ENCODE data around the gene IL17RC.

IL17RC gene

GRCh38 chr3:9916346-9916733 is 558 bp upstream of the IL17RC start:
- H3K27me3 ChIP-seq (ENCODE audit: insufficient read depth, low read length), result no peaks in the 10 kb centered on the region
- no peaks in the 10 kb centered on the region for H3K36me3 ChIP-seq (ENCODE audit: insufficient read depth, low read length)
- no peaks in the 10 kb centered on the region for H3K79me2 ChIP-seq (ENCODE audit: insufficient read depth, low read length)
- no peak overlapping the region for H2AFZ ChIP-seq (ENCODE audit: low read length)
- no peaks in the 10 kb centered on the region for H3K9me3 ChIP-seq (ENCODE audit: low read length)
- no peaks in the 10 kb centered on the region for H3K9me2 ChIP-seq (ENCODE audit: low read depth, low read length)
- no peaks in the 10 kb centered on the region for H3F3A ChIP-seq (ENCODE audit: insufficient read depth, low read length)
- no peaks in the 10 kb centered on the region for H4K20me1 ChIP-seq (ENCODE audit: insufficient read depth, low read length)
- no peaks in the 10 kb centered on the region for H3K4me1 ChIP-seq (ENCODE audit: insufficient read depth, low read length, severe bottlenecking)
- H3K9ac ChIP-seq (ENCODE audit: low read length), result no peak overlapping the region
- TF ChIP-seq EZH2 (IDR thresholded peaks at IDR 0.05; ENCODE audit: borderline replicate concordance, low read length) (no peak), CTCF (IDR thresholded peaks at IDR 0.05; ENCODE audit: low read length) (no peak)
- H3K4me2 ChIP-seq (ENCODE audit: low read length), result no peak overlapping the region
- no peak overlapping the region for H3K27ac ChIP-seq (ENCODE audit: low read depth, low read length, poor library complexity, severe bottlenecking)
- H3K4me3 ChIP-seq (ENCODE audit: low read depth, low read length, poor library complexity, severe bottlenecking), result no peak overlapping the region

GRCh38 chr3:9917820-9918219 is 922 bp downstream of the IL17RC start:
- Histone ChIP-seq H2AFZ (ENCODE audit: low read length) (no peak overlapping the region), H3K36me3 (ENCODE audit: insufficient read depth, low read length) (no peaks in the 10 kb centered on the region), H3K27ac (ENCODE audit: low read depth, low read length, poor library complexity, severe bottlenecking) (no peak overlapping the region), H3K9me2 (ENCODE audit: low read depth, low read length) (no peaks in the 10 kb centered on the region), H3K4me1 (ENCODE audit: insufficient read depth, low read length, severe bottlenecking) (no peaks in the 10 kb centered on the region), H3K4me2 (ENCODE audit: low read length) (no peak overlapping the region), H3K9ac (ENCODE audit: low read length) (no peak overlapping the region), H3K27me3 (ENCODE audit: insufficient read depth, low read length) (no peaks in the 10 kb centered on the region), H3K9me3 (ENCODE audit: low read length) (no peaks in the 10 kb centered on the region), H4K20me1 (ENCODE audit: insufficient read depth, low read length) (no peaks in the 10 kb centered on the region), H3K4me3 (ENCODE audit: low read depth, low read length, poor library complexity, severe bottlenecking) (no peak overlapping the region), H3F3A (ENCODE audit: insufficient read depth, low read length) (no peaks in the 10 kb centered on the region), H3K79me2 (ENCODE audit: insufficient read depth, low read length) (no peaks in the 10 kb centered on the region)
- TF ChIP-seq CTCF (IDR thresholded peaks at IDR 0.05; ENCODE audit: low read length) (no peak), EZH2 (IDR thresholded peaks at IDR 0.05; ENCODE audit: borderline replicate concordance, low read length) (no peak)

DNA sequence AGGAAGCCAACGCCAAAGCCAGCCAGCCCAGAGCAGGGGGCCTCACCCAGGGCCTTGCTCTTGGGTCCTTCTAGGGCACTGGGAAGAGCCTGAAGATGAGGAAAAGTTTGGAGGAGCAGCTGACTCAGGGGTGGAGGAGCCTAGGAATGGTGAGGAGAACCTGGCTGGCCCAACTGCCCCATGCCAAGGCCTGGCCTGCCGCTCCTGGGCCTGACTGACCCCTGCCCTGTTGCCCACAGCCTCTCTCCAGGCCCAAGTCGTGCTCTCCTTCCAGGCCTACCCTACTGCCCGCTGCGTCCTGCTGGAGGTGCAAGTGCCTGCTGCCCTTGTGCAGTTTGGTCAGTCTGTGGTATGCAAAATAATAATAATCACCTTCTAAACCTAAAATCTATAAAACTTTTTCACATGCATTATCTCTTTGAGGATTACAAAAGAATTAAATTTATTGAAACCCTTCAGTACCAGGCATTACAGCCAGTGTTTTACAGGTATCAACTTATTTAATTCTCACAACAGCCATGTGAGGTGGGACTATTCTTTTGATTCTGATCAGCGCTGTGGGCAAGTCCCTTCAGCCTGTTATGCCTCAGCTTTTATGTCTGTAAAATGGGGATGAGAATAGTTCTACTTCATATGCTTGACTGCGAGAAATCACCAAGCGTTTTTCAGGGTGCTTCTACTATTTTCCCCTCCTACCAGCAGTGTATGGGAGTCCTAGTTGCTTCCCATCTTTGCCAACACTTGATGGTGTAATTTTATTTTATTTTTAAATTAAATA is 1.6 kb downstream of the IL17RC start:
- no peaks in the 10 kb centered on the region for H4K20me1 ChIP-seq (ENCODE audit: insufficient read depth, low read length)
- H3K27ac ChIP-seq (ENCODE audit: low read depth, low read length, poor library complexity, severe bottlenecking), result no peak overlapping the region
- no peaks in the 10 kb centered on the region for H3K79me2 ChIP-seq (ENCODE audit: insufficient read depth, low read length)
- TF ChIP-seq EZH2 (IDR thresholded peaks at IDR 0.05; ENCODE audit: borderline replicate concordance, low read length), result no peak
- no peak overlapping the region for H3K4me3 ChIP-seq (ENCODE audit: low read depth, low read length, poor library complexity, severe bottlenecking)
- no peak overlapping the region for H2AFZ ChIP-seq (ENCODE audit: low read length)
- no peaks in the 10 kb centered on the region for H3K9me3 ChIP-seq (ENCODE audit: low read length)
- H3K9ac ChIP-seq (ENCODE audit: low read length), result no peak overlapping the region
- no peaks in the 10 kb centered on the region for H3K27me3 ChIP-seq (ENCODE audit: insufficient read depth, low read length)
- H3K4me2 ChIP-seq (ENCODE audit: low read length), result no peak overlapping the region
- no peaks in the 10 kb centered on the region for H3K9me2 ChIP-seq (ENCODE audit: low read depth, low read length)
- H3K36me3 ChIP-seq (ENCODE audit: insufficient read depth, low read length), result no peaks in the 10 kb centered on the region
- H3F3A ChIP-seq (ENCODE audit: insufficient read depth, low read length), result no peaks in the 10 kb centered on the region
- no peaks in the 10 kb centered on the region for H3K4me1 ChIP-seq (ENCODE audit: insufficient read depth, low read length, severe bottlenecking)

DNA sequence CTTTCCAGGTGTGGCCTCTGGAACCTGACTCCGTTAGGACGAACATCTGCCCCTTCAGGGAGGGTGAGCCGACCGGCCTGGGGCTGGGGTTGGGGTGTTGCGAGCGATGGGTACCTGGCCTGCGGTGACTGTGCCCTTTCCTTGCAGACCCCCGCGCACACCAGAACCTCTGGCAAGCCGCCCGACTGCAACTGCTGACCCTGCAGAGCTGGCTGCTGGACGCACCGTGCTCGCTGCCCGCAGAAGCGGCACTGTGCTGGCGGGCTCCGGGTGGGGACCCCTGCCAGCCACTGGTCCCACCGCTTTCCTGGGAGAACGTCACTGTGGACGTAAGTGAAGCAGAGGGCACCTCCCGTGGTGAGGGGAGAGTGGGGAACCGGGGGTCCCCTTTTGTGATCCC is 11.3 kb downstream of the IL17RC start:
- no peaks in the 10 kb centered on the region for H3K9me3 ChIP-seq (ENCODE audit: low read length)
- peaks cover 5% of the 10 kb centered on the region; the same call in 1 of the 2 replicates for H3K27me3 ChIP-seq (ENCODE audit: insufficient read depth, low read length)
- H4K20me1 ChIP-seq (ENCODE audit: insufficient read depth, low read length), result no peaks in the 10 kb centered on the region
- no peaks in the 10 kb centered on the region for H3K9me2 ChIP-seq (ENCODE audit: low read depth, low read length)
- H2AFZ ChIP-seq (ENCODE audit: low read length), result no peak overlapping the region
- H3K36me3 ChIP-seq (ENCODE audit: insufficient read depth, low read length), result no peaks in the 10 kb centered on the region; the same call in 1 of the 2 replicates
- no peaks in the 10 kb centered on the region for H3K79me2 ChIP-seq (ENCODE audit: insufficient read depth, low read length)
- H3K4me1 ChIP-seq (ENCODE audit: insufficient read depth, low read length, severe bottlenecking), result peaks cover 5% of the 10 kb centered on the region
- no peak overlapping the region for H3K4me3 ChIP-seq (ENCODE audit: low read depth, low read length, poor library complexity, severe bottlenecking)
- TF ChIP-seq CTCF (IDR thresholded peaks at IDR 0.05; ENCODE audit: low read length), result no peak
- no peak for TF ChIP-seq EZH2 (IDR thresholded peaks at IDR 0.05; ENCODE audit: borderline replicate concordance, low read length)
- H3K9ac ChIP-seq (ENCODE audit: low read length), result no peak overlapping the region
- H3F3A ChIP-seq (ENCODE audit: insufficient read depth, low read length), result no peaks in the 10 kb centered on the region
- H3K4me2 ChIP-seq (ENCODE audit: low read length), result no peak overlapping the region
- no peak overlapping the region for H3K27ac ChIP-seq (ENCODE audit: low read depth, low read length, poor library complexity, severe bottlenecking)
